NCI-H146 treated with DMSO at 0.1 percent for 48 hours (cell line): ENCODE data around the gene ZBTB7C.
A peak's percentile ranks its signal among the peaks of the same experiment; 100 is the strongest.

Experiments
- DNase-seq: peaks from one replicate; lab custom pipeline; 2025; ENCODE audit not compliant: unreplicated experiment; lab: John Stamatoyannopoulos, UW

ZBTB7C gene

GRCh38 chr18:48151421-48152065 is 257.6 kb downstream of the ZBTB7C start:
- no peak for DNase-seq

- no peak for DNase-seq
These were observed 260.0 kb downstream of the ZBTB7C start for GRCh38 chr18:48149020-48149685.

- DNase-seq: no peak
These were observed 266.2 kb downstream of the ZBTB7C start for GRCh38 chr18:48142994-48143393.

GRCh38 chr18:48142353-48142752 is 266.8 kb downstream of the ZBTB7C start:
- no peak for DNase-seq

- DNase-seq: no peak
These were observed 268.5 kb downstream of the ZBTB7C start for GRCh38 chr18:48140731-48141130.

GRCh38 chr18:48139431-48140347 is 269.5 kb downstream of the ZBTB7C start:
- peak; percentile 81 for DNase-seq

GRCh38 chr18:48138660-48139430 is 270.3 kb downstream of the ZBTB7C start:
- peak; percentile 71 for DNase-seq

- no peak for DNase-seq
These were observed 271.0 kb downstream of the ZBTB7C start for GRCh38 chr18:48138210-48138609.

- DNase-seq: no peak
These were observed 271.7 kb downstream of the ZBTB7C start for GRCh38 chr18:48137374-48138081.

- no peak for DNase-seq
These were observed 272.3 kb downstream of the ZBTB7C start for GRCh38 chr18:48136827-48137373.

- peak; percentile 31 for DNase-seq
These were observed 272.9 kb downstream of the ZBTB7C start for GRCh38 chr18:48136051-48136826.

- DNase-seq: no peak
These were observed 273.7 kb downstream of the ZBTB7C start for GRCh38 chr18:48135436-48135966.

GRCh38 chr18:48134609-48135008 is 274.6 kb downstream of the ZBTB7C start:
- no peak for DNase-seq

- DNase-seq: peak; percentile 100
These were observed 275.4 kb downstream of the ZBTB7C start for GRCh38 chr18:48133671-48134251.

- DNase-seq: no peak
These were observed 276.2 kb downstream of the ZBTB7C start for GRCh38 chr18:48132797-48133655.

GRCh38 chr18:48131042-48131441 is 278.1 kb downstream of the ZBTB7C start:
- DNase-seq: no peak

GRCh38 chr18:48129621-48130082 is 279.5 kb downstream of the ZBTB7C start:
- no peak for DNase-seq

GRCh38 chr18:48127606-48128005 is 281.6 kb downstream of the ZBTB7C start:
- DNase-seq: no peak
